Effector memory CD8-positive, alpha-beta T cell (primary cell): Measurements from ENCODE around the gene FAM107A.
A peak's percentile ranks its signal among the peaks of the same experiment; 100 is the strongest.

ENCODE experiments used
- ATAC-seq: fragments of 150-1000 bp; cut with Tn5 transposase; replicated peaks from 2 replicates; pipeline ENCODE4 v1.10.0; 2021; ENCODE audit warnings: mild to moderate bottlenecking, moderate library complexity
- DNase-seq, 3 experiments: peaks; one replicate each; pipeline ENCODE4 v3.0.0; 2021
- H3K27ac Mint-ChIP-seq, 2 donors: one replicate each; pipeline ENCODE4 v1.8.0; 2022; ENCODE audit warnings: mild to moderate bottlenecking in 2 of 2, mixed read lengths in 2 of 2, moderate library complexity in 2 of 2
- H3K27me3 Mint-ChIP-seq, 2 donors: one replicate each; pipeline ENCODE4 v1.8.0; 2022; ENCODE audit warnings: mixed read lengths in 2 of 2
- H3K36me3 Mint-ChIP-seq: one replicate; pipeline ENCODE4 v1.8.0; 2022; ENCODE audit warnings: mild to moderate bottlenecking, moderate library complexity, mixed read lengths; ENCODE audit not compliant: insufficient read depth
- H3K4me1 Mint-ChIP-seq, 2 donors: one replicate each; pipeline ENCODE4 v1.8.0; 2022; ENCODE audit warnings: low read depth in 2 of 2, mixed read lengths in 2 of 2
- H3K4me3 Mint-ChIP-seq, 2 donors: one replicate each; pipeline ENCODE4 v1.8.0; 2022; ENCODE audit warnings: mild to moderate bottlenecking in 2 of 2, mixed read lengths in 2 of 2, moderate library complexity in 2 of 2
- H3K9me3 Mint-ChIP-seq, 2 donors: one replicate each; pipeline ENCODE4 v1.8.0; 2022; ENCODE audit warnings: mixed read lengths in 2 of 2

Gene FAM107A

DNA sequence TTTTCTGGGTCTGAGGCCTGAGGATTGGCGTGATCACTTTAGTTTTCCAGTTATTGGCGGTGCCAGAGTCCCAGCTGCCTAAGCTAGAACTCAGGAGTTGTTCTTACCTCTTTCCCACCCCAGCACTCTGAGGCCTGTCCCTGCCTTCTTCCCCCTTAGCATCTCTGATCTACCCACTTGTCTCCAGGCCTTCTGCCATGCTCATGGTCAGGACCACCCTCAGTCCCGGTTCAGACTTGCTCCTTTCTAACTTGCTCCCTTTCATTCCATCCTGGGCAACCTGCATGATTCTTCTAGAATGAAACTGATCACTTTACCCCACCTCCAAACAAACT is 55.9 kb downstream of the FAM107A start:
- Mint-ChIP-seq H3K27me3 (no peaks in the 10 kb centered on the region), H3K27ac (peak overlapping the region in 1 of 2 donors; percentile 8), H3K36me3 (no peaks in the 10 kb centered on the region), H3K9me3 (no peaks in the 10 kb centered on the region), H3K4me1 (no peaks in the 10 kb centered on the region), H3K4me3 (no peak overlapping the region)
- DNase-seq (no peak), ATAC-seq (no peak)

- H3K27me3 Mint-ChIP-seq, result no peaks in the 10 kb centered on the region
- no peak overlapping the region for H3K27ac Mint-ChIP-seq
- H3K4me3 Mint-ChIP-seq, result no peak overlapping the region
- no peaks in the 10 kb centered on the region for H3K36me3 Mint-ChIP-seq
- no peak for ATAC-seq
- no peaks in the 10 kb centered on the region for H3K4me1 Mint-ChIP-seq
- H3K9me3 Mint-ChIP-seq, result no peaks in the 10 kb centered on the region
- DNase-seq, result no peak
Measured at GRCh38 chr3:58520403-58521335, 56.5 kb downstream of the FAM107A start.

DNA sequence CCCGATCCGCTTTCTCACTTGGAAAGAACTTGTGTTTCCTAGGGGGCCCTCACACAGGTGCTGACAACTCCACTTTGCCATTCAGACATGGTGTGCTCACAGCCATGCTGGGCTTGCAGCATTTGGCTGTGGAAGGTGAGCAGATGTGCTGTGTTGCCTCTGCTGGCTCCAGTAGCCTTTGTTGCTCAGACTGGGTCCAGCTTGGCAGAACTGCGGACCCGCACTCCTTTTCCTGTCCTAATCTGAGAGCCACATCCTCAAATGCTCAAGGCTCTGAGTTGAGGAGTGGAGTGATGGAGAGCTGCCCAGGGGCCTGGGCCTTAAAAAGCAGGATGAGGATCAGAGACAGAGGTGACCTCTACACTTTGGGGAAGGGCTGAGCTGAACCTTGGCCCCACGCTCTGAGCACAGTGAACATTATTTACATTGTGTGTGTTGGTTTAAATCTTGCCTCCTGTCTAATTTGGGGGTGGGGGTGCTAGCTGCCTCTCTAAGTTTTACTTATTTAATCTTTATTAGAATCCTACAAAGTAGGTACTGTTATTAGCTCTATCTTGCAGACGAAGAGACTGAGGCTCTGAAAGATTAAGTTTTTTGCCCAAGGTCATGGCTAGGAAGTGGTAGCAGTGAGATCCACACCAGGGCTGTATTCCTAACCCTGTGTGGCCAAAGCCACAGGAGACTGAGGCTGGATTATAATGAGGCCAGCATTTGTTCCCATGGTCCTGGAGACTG is 57.4 kb downstream of the FAM107A start:
- Mint-ChIP-seq H3K27me3 (no peaks in the 10 kb centered on the region), H3K27ac (no peak overlapping the region), H3K4me3 (no peak overlapping the region), H3K4me1 (no peaks in the 10 kb centered on the region), H3K9me3 (no peaks in the 10 kb centered on the region), H3K36me3 (no peaks in the 10 kb centered on the region)
- DNase-seq (no peak), ATAC-seq (no peak)

- Mint-ChIP-seq H3K9me3 (no peaks in the 10 kb centered on the region), H3K4me3 (no peak overlapping the region), H3K27ac (no peak overlapping the region), H3K27me3 (no peaks in the 10 kb centered on the region), H3K36me3 (no peaks in the 10 kb centered on the region), H3K4me1 (no peaks in the 10 kb centered on the region)
- ATAC-seq, result no peak
- no peak for DNase-seq
Measured at GRCh38 chr3:58518291-58518789, 58.9 kb downstream of the FAM107A start.

DNA sequence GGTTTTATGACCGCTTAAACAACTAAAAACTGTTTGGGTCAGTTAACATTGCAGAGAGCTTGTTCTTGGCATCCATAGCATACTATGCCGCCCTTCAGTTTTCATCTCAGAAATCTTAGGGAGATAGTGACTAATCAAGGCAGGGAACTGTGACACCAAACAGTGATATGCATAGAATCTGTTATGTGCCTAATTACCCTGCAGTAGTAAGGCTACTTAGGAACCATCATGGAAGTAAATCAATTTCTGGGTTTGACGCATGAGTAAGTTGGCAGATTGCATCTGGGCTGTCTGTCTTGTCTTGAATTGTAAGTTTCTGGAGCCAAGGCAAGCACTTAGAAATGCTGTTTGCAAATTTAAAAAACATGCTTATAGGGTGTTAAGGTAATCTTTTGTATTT is 62.8 kb downstream of the FAM107A start:
- Mint-ChIP-seq H3K27ac (no peak overlapping the region), H3K27me3 (no peaks in the 10 kb centered on the region), H3K9me3 (no peaks in the 10 kb centered on the region), H3K4me1 (no peaks in the 10 kb centered on the region), H3K36me3 (peaks cover 3% of the 10 kb centered on the region), H3K4me3 (no peak overlapping the region)
- no peak for ATAC-seq
- no peak for DNase-seq
